Measurements from ENCODE around the gene NEO1. TPM values are rescaled to one million over a fixed set of nuclear protein-coding genes. Genes with fewer than 3 reads are reported as not detected.

The NEO1 gene
- total and polyA plus RNA-seq, 4 donors: 1.6 to 9.9 (median 5.8) TPM

GRCh38 chr15:73014904-73015303 is 37.4 kb upstream of the NEO1 start (continued):
- TF ChIP-seq ZBTB33 (IDR thresholded peaks at IDR 0.05) (no peak), FOXA2 (IDR thresholded peaks at IDR 0.05) (no peak), TAF1 (conservative IDR thresholded peaks at IDR 0.05) (no peak)

GRCh38 chr15:73015493-73015892 is 36.8 kb upstream of the NEO1 start:
- WGBS: 92% methylated on average over 6 of the region's 6 CpGs
- DNase-seq (ENCODE audit: low spot score): no peak
- no peaks in the 10 kb centered on the region for H3K27me3 ChIP-seq (ENCODE audit: control insufficient read depth in 4 of 4, insufficient read depth in 4 of 4, low read length in 3 of 4)
- H3K36me3 ChIP-seq (ENCODE audit: control insufficient read depth in 4 of 4, insufficient read depth in 3 of 4, low read depth in 1 of 4, low read length in 3 of 4): no peaks in the 10 kb centered on the region
- H3K9me3 ChIP-seq (ENCODE audit: control insufficient read depth in 4 of 4, low read length in 3 of 4): no peaks in the 10 kb centered on the region
- H3K9ac ChIP-seq (ENCODE audit: low read depth in 1 of 2, low read length in 2 of 2): no peak overlapping the region
- no peak overlapping the region for H3K27ac ChIP-seq (ENCODE audit: low read depth in 1 of 2, low read length in 2 of 2)
- no peaks in the 10 kb centered on the region for H3K4me1 ChIP-seq (ENCODE audit: control insufficient read depth in 4 of 4, insufficient read depth in 4 of 4, low read length in 3 of 4)
- no peak overlapping the region for H3K4me3 ChIP-seq (ENCODE audit: low read depth in 1 of 3, low read length in 3 of 3)
- no peak for TF ChIP-seq YY1 (IDR thresholded peaks at IDR 0.05)
- no peak for TF ChIP-seq NR2F2 (IDR thresholded peaks at IDR 0.05)
- TF ChIP-seq TAF1 (conservative IDR thresholded peaks at IDR 0.05): no peak
- no peak for TF ChIP-seq RAD21 (IDR thresholded peaks at IDR 0.05)
- TF ChIP-seq ATF3 (IDR thresholded peaks at IDR 0.05): no peak
- TF ChIP-seq GABPA (IDR thresholded peaks at IDR 0.05 in 1 of 2, conservative IDR thresholded peaks at IDR 0.05 in 1 of 2): no peak
- TF ChIP-seq FOXA1 (IDR thresholded peaks at IDR 0.05): no peak
- TF ChIP-seq RXRA (IDR thresholded peaks at IDR 0.05): no peak
- TF ChIP-seq EGR1 (IDR thresholded peaks at IDR 0.05; ENCODE audit: low read depth in 2 of 2): no peak
- TF ChIP-seq SP1 (IDR thresholded peaks at IDR 0.05): no peak
- no peak for TF ChIP-seq JUND (IDR thresholded peaks at IDR 0.05)
- TF ChIP-seq ZBTB33 (IDR thresholded peaks at IDR 0.05): no peak
- TF ChIP-seq HNF4A (conservative IDR thresholded peaks at IDR 0.05): no peak

- DNase-seq (ENCODE audit: low spot score): no peak
- H3K36me3 ChIP-seq (ENCODE audit: control insufficient read depth in 4 of 4, insufficient read depth in 3 of 4, low read depth in 1 of 4, low read length in 3 of 4): no peaks in the 10 kb centered on the region
- peaks cover 0 to 2% (median 0%) of the 10 kb centered on the region in 4 donors for H3K27me3 ChIP-seq (ENCODE audit: control insufficient read depth in 4 of 4, insufficient read depth in 4 of 4, low read length in 3 of 4)
- no peak overlapping the region for H3K27ac ChIP-seq (ENCODE audit: low read depth in 1 of 2, low read length in 2 of 2)
- no peak overlapping the region for H3K4me3 ChIP-seq (ENCODE audit: low read depth in 1 of 3, low read length in 3 of 3)
- no peak for TF ChIP-seq CTCF (IDR thresholded peaks at IDR 0.05; ENCODE audit: low read depth, low read length, missing input control)
- no peak for TF ChIP-seq ATF3 (IDR thresholded peaks at IDR 0.05)
- no peak for TF ChIP-seq NR2F2 (IDR thresholded peaks at IDR 0.05)
- TF ChIP-seq SP1 (IDR thresholded peaks at IDR 0.05): no peak
- TF ChIP-seq FOXA1 (IDR thresholded peaks at IDR 0.05): no peak
- no peak for TF ChIP-seq EGR1 (IDR thresholded peaks at IDR 0.05; ENCODE audit: low read depth in 2 of 2)
- no peak for TF ChIP-seq YY1 (IDR thresholded peaks at IDR 0.05)
- TF ChIP-seq, protein P1, sequence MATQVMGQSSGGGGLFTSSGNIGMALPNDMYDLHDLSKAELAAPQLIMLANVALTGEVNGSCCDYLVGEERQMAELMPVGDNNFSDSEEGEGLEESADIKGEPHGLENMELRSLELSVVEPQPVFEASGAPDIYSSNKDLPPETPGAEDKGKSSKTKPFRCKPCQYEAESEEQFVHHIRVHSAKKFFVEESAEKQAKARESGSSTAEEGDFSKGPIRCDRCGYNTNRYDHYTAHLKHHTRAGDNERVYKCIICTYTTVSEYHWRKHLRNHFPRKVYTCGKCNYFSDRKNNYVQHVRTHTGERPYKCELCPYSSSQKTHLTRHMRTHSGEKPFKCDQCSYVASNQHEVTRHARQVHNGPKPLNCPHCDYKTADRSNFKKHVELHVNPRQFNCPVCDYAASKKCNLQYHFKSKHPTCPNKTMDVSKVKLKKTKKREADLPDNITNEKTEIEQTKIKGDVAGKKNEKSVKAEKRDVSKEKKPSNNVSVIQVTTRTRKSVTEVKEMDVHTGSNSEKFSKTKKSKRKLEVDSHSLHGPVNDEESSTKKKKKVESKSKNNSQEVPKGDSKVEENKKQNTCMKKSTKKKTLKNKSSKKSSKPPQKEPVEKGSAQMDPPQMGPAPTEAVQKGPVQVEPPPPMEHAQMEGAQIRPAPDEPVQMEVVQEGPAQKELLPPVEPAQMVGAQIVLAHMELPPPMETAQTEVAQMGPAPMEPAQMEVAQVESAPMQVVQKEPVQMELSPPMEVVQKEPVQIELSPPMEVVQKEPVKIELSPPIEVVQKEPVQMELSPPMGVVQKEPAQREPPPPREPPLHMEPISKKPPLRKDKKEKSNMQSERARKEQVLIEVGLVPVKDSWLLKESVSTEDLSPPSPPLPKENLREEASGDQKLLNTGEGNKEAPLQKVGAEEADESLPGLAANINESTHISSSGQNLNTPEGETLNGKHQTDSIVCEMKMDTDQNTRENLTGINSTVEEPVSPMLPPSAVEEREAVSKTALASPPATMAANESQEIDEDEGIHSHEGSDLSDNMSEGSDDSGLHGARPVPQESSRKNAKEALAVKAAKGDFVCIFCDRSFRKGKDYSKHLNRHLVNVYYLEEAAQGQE (IDR thresholded peaks at IDR 0.05): no peak
- no peak for TF ChIP-seq JUND (IDR thresholded peaks at IDR 0.05)
- TF ChIP-seq ZBTB33 (IDR thresholded peaks at IDR 0.05): no peak
- TF ChIP-seq HNF4G (IDR thresholded peaks at IDR 0.05): no peak
- TF ChIP-seq GABPA (IDR thresholded peaks at IDR 0.05 in 1 of 2, conservative IDR thresholded peaks at IDR 0.05 in 1 of 2): no peak
- TF ChIP-seq RXRA (IDR thresholded peaks at IDR 0.05): no peak
- no peak for TF ChIP-seq RAD21 (IDR thresholded peaks at IDR 0.05)
- H3K4me1 ChIP-seq (ENCODE audit: control insufficient read depth in 4 of 4, insufficient read depth in 4 of 4, low read length in 3 of 4): no peaks in the 10 kb centered on the region
- no peaks in the 10 kb centered on the region for H3K9me3 ChIP-seq (ENCODE audit: control insufficient read depth in 4 of 4, low read length in 3 of 4)
- WGBS: 97% methylated on average over 1 of the region's 1 CpG
- no peak overlapping the region for H3K9ac ChIP-seq (ENCODE audit: low read depth in 1 of 2, low read length in 2 of 2)
Observed at GRCh38 chr15:73017987-73018386, 34.3 kb upstream of the NEO1 start.
